DMS 273 (cell line): ENCODE data around the gene NPHP4.
"Not testable (repeated sequence)": the region's sequence is repeated elsewhere in the genome, so short reads cannot be mapped to it uniquely, and the experiment has no call there.

Experiments
- DNase-seq: peaks from one replicate; lab custom pipeline; 2025; ENCODE audit not compliant: unreplicated experiment; lab: John Stamatoyannopoulos, UW

Gene NPHP4

DNA sequence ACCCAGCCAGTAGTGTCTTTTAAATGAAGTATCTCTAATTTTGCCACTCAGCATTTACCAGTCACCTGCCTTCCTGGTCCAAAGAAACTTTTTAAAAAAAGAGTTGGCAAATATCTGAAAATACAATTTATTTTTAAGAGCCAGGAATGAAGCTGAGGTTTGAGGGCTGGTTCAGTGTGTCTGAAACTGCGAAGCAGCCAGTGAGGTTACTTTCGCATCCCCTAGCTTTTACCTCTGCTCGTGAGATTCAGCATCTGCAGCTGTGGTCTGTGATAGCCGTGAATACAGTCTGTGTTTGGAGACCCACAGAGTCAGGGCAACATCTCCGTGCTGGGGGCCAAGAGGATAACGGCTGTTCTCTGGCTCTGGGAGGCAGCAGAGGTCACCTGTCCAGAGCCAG lies 32.2 kb upstream of the NPHP4 start:
- no peak for DNase-seq

DNA sequence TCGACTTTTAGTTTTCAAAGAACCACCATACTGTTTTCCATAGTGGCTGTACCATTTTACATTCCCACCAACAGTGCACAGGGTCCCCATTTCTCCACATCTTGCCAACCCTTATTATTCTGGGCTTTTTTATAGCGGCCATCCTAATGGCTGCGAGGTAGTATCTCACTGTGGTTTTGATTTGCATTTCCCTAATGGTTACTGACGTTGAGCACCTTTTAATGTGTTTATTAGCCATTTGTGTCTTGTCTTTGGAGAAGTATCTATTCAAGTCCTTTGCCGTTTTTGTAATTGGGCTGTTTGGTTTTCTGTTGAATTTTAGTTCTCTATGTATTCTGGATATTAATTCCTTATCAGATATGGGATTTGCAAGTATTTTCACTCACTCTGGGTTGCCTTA lies 31.1 kb upstream of the NPHP4 start:
- no peak for DNase-seq

DNA sequence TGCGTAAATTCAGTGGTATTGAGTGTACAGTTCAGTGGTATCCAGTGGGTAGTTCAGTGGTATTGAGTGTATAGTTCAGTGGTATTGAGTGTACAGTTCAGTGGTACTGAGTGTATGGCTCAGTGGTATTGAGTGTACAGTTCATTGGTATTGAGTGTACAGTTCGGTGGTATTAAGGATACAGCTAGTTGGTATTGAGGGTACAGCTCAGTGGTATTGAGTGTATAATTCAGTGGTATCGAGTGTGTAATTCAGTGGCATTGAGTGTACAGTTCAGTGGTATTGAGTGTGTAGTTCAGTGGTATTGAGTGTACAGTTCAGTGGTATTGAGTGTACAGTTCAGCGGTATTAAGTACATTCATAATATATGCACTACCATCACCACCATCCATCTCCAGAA lies 30.0 kb upstream of the NPHP4 start:
- DNase-seq, result no peak

DNA sequence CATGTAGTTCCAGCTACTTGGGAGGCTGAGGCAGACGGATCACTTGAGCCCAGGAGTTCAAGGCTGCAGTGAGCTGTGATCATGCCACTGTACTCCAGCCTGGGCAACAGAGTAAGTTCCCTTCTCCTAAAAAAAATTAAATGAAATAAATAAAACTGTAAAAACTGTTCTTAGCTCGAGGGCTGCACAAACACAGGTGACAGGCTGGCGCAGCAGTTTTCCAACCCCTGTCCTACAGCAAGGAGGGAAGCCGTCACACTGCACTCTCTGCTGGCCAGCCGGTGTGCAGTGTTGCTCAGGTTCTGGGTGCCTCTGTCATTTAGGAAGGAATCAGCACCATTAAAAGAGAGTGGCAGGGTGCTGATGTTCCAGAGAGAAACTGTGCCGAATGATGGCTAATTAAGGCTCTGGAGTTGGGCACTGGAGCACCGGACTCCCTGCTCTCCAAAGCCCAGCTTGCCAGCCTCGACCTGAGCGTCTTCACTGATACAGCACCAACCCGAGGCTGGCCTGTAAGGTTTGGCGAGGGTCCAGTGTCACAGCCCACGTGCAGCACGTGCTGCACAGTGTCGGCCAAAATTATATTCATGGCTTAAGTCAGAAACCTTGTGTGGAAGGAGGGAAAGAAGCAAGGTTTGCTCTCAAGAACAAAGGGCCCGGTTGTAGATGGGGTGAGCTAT lies 27.1 kb upstream of the NPHP4 start:
- no peak for DNase-seq

DNA sequence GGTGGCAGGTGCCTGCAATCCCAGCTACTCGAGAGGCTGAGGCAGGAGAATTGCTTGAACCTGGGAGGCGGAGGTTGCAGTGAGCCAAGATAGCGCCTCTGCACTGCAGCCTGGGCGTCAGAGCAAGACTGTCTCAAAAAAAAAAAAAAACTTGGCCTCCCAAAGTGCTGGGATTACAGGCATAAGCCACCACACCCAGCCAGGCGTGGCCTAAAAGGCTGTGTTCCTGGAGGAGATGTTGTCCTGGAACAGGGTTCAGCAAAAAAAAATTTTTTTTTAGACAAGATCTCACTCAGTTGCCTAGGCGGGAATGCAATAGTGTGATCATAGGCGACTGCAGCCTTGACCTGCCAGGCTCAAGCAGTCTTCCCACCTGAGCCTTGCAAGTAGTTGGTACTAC lies 25.4 kb upstream of the NPHP4 start:
- not testable (repeated sequence) for DNase-seq

DNA sequence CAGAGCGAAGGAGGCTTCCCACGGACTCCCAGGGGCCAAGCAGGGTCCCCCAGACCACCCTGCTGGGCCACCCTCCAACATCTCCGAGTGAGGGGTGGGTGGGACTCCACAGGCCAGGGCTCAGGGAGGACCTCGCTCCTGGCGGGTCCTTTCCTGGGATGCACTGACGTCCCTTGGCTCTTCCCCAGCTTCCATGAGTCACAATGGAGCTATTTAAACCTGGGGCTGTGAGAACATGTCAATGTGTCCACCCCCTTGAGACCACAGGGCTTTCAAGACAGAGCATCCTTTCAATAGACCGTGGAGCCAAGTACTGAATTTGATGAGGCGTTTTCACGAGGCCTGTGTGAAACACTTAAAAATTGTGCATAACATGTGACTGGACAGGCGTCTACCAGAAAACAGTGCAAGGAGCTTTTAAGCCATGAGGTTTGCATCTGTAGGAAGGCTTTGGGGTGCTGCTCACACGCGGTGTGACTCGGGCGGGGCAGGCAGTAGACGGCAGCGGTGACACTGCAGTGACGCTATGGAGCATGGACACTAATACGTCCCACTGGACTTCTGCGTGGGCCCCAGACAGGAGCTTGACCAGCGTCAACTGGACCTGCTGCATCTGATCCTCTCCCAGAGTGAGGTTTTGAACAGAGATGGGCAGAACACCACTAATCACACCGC lies 24.1 kb upstream of the NPHP4 start:
- no peak for DNase-seq

DNA sequence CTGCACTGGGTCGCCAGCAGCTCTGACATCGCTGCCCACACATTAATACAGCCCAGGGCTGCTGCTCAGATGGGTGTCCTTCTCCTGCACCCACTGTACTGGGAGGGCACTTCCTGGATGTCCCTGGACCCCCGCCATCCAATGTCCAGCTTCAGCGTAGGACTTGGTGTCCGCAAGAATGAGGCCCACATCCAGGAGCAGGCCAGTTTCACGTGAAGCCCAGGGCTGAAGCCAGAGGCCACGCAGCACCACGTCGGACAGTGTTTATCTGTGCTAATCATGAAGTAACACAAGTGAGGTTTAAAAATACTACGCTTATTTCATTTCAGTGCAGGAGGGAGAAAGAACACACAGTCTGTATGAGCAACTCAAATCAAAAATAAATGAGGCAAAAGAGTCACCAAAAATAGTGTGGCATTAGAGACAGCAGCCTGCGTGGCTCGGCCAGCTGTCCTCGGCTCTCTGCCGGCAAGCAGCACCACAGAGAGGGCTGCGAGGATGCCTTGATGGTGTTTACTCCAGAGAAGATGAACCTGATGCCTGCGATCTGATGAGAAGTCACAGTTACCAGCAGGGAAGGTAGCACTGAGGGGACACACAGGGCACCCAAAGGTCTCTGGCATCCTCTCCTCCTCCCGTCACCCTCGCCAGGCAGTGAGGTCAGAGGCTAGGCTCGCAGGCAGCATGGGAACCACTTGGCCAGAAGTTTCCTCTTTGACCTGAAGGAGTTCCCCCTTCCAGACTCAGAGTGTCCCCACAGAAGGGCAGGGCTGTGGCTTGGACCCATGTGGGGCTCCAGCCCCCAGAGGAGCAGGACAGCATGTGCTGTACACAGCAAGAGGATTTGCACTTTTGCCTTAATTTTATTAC lies 22.1 kb upstream of the NPHP4 start:
- no peak for DNase-seq

DNA sequence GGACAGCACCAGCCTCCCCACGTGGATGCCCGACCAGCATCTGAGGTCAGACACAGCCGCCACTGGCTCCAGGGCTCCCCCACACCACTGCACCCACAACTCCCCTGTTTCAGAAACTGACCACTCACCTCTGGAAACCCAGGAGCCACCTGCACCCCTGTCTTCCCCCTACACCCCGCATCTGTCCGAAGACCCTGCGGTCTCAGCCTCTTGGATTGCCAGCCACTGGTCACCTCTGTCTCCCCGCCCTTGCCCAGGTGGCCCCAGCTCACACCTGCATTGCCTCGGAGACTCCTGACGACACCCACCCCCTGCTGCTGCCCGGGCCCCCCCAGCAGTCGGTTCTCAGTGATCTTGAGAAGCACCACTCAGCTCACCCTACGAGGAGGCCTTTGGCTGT lies 21.3 kb upstream of the NPHP4 start:
- DNase-seq, result no peak

DNA sequence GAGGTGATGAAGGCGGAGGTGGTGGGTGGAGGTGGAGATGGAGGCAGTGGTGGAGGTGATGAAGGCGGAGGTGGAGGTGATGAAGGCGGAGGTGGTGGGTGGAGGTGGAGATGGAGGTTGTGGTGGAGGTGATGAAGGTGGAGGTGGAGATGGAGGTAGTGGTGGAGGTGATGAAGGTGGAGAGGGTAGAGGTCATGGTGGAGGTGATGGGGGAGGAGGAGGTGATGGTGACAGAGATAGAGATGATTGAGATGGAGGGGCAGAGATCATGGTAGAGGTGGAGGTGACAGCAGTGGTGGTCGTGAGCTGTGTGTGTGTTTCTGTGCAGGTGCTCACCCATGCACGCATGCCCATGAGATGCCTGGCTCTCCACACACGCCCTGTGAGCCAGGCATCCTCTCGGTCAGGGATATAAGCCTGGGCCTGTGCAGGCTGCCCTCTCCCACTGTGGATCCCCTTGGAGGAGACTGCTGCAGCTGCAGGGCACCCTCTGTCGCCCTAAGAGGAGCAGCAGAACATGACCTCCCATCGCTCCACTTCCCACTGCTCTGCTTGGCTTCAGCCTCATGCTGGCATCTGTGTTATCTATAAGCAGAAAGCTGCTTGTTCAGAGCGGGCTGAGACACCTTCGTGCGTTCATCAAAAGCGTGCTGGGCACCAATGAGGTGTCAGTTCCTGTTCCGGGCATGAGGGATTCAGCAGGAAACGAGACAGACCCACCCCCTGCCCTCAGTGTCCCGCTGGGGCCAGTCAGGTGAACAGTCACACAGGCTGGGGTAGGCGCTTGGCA lies 20.5 kb upstream of the NPHP4 start:
- DNase-seq, result no peak

DNA sequence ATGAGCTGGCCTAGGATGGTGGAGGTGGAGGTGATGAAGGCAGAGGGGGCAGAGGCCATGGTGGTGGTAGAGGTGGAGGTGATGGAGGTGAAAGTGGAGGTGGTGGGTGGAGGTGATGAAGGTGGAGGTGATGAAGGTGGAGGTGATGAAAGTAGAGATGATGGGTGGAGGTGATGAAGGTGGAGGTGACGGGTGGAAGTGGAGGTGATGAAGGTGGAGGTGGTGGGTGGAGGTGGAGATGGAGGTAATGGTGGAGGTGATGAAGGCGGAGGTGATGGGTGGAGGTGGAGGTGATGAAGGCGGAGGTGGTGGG lies 19.7 kb upstream of the NPHP4 start:
- DNase-seq, result no peak

DNA sequence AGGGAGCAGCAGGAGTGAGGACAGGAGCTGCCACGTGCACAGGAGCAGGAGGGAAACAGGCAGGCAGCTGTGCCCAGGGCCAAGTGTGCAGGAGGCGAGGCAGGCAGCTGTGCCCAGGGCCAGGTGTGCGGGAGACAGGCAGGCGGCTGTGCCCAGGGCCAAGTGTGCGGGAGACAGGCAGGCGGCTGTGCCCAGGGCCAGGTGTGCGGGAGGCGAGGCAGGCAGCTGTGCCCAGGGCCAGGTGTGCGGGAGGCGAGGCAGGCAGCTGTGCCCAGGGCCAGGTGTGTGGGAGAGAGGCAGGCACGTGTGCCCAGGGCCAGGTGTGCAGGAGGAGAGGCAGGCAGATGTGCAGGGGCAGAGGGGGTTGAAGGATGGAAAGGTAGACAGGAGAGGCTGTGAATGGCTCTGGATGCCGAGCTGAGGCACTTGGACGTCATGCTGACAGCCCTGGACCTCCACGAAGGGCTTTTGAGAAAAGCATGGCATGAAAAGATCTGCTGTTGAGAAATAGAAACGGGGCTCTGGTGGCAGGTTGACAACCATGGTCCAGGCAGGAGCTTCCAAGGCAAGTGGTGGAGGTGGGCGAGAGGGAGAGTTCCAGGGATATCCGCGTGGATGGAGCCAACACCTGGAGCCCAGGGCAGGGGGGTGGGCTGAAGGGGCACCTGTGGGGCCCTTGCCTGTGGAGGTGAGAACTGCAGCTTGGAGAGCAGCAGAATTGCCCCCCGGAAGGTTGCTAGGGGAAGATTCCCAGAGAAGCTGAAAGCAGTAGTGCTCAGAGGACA lies 19.1 kb upstream of the NPHP4 start:
- DNase-seq, result no peak

DNA sequence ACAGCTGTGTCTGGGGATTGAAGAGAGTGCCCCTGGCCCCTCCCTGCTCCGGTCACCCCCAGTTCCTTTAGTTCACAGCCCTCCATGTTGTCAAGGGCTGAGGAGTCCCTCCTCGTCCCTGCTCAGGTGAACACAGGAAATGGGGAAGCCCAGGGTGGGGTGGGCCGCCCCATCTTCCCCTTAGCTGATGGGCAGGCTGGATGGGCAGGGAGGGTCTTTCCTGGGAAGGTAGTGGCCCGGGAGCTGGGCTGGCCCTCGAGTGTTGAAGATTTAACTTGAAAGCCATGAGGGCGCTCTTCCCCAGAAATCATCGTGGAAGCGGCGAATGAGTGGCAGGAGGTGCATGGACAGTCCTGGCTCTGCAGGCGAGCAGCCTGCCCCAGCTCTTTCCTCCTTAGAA lies 18.3 kb upstream of the NPHP4 start:
- DNase-seq, result no peak

DNA sequence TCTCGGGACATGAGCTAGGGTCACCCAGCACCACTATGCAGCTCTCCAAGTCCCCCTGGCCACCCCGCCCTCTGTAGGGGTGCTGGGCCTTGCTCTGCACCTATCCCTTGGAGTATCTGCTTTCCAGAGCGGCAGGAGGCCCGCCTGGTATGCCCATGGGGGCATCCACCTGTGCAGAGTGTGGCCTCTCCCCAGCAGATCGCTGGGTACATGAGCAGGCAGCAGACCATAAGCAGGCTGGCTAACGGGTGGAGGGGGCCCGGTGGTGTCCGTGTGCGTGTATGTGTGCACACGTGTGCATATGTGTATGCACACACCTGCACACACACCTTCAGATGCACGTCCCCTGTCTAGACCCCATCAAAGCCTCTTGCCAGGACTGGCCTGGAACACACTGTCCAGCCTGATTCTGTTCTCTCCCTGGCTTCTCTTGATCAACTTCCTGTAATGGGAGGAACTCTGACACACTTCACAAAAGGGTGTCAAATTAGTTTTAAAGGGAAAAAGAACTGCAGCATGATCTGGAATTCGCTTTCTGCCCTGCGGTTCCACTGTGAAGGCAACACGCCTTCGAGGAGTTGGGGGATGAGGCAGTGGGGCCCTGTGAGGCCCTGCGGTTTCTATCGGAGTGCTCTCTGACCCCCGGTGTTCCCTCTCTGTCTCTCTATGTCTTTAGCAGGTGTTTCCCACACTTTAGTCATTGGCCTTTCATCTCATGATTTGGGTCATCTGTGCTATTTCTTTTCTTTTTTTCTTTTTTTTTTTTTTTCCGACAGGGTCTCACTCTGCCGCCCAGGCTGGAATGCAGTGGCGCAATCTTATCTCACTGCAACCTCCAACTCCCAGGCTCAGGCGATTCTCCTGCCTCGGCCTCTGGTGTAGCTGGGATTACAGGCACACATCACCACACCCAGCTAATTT lies 17.2 kb upstream of the NPHP4 start:
- no peak for DNase-seq

DNA sequence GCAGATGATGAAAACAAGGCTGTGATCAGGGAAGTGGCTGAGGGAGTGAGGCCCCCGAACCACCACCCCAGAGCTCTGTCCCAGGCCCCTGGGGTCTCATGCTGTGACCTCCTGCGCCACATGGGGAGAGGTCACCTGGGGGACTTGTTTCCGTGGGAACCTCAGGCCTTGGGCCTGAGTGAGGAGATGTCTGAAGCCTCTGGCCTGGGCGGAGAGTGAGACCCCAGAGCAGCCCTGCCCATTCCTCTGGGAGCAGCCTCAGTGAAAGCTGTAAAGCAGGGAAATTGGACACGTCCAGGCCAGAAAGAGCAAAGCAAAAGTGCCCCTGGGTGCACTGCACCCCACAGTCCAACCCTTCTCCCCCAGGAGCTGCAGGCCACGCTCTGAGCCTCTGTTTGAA lies 16.5 kb upstream of the NPHP4 start:
- DNase-seq, result no peak

DNA sequence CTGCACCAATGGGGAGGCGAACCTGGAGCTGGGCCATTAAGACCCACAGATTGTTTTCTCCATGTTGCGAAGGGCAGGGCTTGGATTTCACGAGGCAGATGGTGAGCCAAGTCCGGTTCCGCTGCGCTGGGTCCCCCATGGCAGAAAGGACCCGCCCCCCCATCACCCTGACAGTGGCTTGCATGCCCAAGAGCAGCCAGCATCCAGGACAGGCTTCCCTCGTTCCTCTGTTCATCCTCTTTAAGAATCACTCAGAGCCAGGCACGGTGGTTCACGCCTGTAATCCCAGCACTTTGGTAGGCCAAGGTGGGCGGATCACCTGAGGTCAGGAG lies 15.8 kb upstream of the NPHP4 start:
- no peak for DNase-seq

DNA sequence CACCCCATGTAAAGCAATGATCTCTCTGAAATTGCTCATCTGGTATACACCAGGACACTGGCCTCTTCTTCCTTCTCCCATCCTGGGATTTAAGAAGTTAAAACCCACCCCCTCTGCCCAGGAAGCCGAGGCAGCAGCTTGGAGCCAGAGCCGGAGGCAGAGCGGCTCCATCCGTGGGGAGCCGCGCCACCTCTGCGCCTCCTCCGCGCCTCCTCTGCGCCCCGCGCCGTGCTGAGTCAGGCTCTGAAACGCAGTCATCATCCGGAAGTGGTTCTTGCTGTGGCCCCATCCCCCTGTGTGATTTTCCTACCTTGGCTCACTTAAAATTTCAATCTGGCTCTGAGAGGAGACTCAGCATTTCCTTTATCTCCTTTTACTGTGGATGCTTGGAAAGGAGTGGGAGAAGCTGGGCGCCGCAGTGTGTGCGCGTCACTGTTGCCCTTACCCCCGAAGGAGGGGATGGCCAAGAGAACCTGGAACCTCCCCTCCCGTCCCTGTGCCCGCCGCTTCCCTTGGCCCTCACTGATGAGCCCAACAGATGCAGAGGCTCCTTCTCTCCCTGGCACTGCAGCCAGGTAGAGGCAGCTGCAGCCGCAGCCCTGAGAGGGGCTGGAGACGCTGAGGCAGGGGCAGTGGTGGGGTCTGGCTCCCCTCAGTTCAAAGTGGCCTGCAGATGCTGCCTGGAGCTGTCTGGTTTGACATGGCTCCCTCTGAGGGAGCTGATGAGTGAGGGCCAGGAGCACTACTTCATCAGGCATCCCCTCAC lies 15.3 kb upstream of the NPHP4 start:
- DNase-seq, result no peak

DNA sequence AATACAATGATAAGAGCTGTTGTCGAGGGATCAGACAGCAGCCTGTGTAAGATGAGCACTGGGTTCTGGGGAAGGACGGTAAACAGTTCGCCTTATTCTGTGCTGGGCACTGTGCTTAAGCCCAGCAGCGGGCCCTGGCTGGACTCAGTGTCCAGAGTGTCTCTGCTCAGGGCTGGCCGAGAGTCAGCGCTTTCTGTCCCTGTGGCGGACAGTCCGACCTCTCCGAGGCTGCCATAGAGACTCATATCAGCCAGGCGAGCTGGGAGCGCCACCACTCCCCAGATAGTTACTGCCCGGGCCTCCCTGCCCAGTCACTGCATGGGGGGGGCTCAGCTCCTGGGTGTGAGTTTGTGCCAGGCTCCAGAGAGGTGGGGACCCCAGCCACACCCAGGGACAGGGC lies 14.7 kb upstream of the NPHP4 start:
- DNase-seq, result no peak

DNA sequence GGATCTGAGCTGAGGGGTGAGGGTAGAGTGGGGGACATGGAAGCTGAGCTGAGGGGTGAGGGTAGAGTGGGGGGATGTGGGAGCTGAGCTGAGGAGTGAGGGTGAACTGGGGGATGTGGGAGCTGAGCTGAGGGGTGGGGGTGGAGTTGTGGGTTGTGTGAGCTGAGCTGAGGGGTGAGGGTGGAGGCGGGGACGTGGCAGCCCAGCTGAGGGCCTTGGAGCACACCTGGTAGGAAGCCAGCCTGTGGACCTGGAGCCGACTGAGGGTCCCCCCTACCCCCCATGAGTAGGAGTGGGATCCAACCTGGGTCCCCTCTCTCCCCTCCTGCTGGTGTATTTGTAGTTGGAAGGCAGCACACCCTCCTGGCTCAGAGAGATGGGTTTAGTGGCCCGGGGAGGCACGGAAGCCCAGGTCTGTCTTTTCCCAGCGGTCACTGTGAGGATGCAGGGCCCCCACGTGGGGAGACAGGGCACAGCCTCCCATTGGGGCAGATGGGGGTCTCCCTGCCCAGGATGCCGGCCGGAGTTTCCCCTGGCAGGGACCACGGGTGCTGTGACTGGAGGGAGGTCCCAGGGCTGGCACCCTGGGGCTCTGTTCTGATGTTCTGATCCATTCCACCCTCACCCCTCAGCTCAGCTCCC lies 13.2 kb upstream of the NPHP4 start:
- DNase-seq, result no peak
